IMR-90 (cell line): ENCODE results near the gene GALM.

Experiments
- CEBPB ChIP-seq: IDR thresholded peaks from 2 replicates; pipeline ENCODE4 v1.6.1; 2012; ENCODE audit warnings: low read depth, low read length, improper control_type of control experiment
- CHD1 ChIP-seq: IDR thresholded peaks from 2 replicates; pipeline ENCODE4 v1.6.1; 2012; ENCODE audit warnings: low read depth, low read length, improper control_type of control experiment
- MAFK ChIP-seq: IDR thresholded peaks from 2 replicates; pipeline ENCODE4 v1.6.1; 2012; ENCODE audit warnings: low read depth, low read length, improper control_type of control experiment
- MAZ ChIP-seq: IDR thresholded peaks from 2 replicates; pipeline ENCODE4 v1.6.1; 2012; ENCODE audit warnings: low read depth, mild to moderate bottlenecking, low read length, improper control_type of control experiment, moderate library complexity, borderline replicate concordance
- MXI1 ChIP-seq: IDR thresholded peaks from 2 replicates; pipeline ENCODE4 v1.6.1; 2012; ENCODE audit warnings: low read depth, mild to moderate bottlenecking, low read length, moderate library complexity, borderline replicate concordance
- POLR2A ChIP-seq: IDR thresholded peaks from 2 replicates; pipeline ENCODE4 v1.6.1; 2012; ENCODE audit warnings: mild to moderate bottlenecking, low read depth, low read length
- RAD21 ChIP-seq: IDR thresholded peaks from 2 replicates; pipeline ENCODE4 v1.6.1; 2012; ENCODE audit warnings: low read length, improper control_type of control experiment
- RCOR1 ChIP-seq: IDR thresholded peaks from 2 replicates; pipeline ENCODE4 v1.6.1; 2012; ENCODE audit warnings: mild to moderate bottlenecking, low read length, improper control_type of control experiment; ENCODE audit not compliant: insufficient replicate concordance
- RFX5 ChIP-seq: IDR thresholded peaks from 2 replicates; pipeline ENCODE4 v1.8.0; 2012; ENCODE audit warnings: low read depth, mild to moderate bottlenecking, low read length, moderate library complexity
- TF ChIP-seq, protein P1 (sequence below): conservative IDR thresholded peaks from 2 replicates; pipeline ENCODE4 v1.5.1; 2012; ENCODE audit warnings: mild to moderate bottlenecking, low read depth, low read length, improper control_type of control experiment
- TF ChIP-seq, protein P2 (sequence below): fragments of 150-350 bp; IDR thresholded peaks from 2 replicates; pipeline ENCODE4 v1.6.1; 2017; ENCODE audit warnings: mild to moderate bottlenecking, antibody characterized with exemption, low read length, low read depth

DNA sequence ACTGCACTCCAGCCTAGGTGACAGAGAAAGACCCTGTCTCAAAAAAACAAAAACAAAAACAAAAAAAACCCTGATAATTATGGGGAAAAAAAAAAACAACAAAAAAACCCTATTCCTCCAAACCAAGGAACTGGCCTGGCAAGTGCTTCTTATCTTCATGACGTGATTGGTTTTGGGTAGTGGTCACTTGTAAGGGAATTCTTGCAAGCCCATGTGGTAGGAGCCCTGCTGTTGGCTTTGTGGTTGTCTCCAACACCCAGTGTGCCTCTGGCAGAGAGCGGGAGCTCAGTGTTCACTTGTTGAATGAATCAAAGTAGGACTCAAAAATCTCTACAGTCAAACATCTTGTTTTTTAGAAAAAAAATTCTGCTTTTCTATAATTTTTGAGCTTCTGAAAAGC lies 6.0 kb downstream of the GALM start:
- TF ChIP-seq, protein P1, sequence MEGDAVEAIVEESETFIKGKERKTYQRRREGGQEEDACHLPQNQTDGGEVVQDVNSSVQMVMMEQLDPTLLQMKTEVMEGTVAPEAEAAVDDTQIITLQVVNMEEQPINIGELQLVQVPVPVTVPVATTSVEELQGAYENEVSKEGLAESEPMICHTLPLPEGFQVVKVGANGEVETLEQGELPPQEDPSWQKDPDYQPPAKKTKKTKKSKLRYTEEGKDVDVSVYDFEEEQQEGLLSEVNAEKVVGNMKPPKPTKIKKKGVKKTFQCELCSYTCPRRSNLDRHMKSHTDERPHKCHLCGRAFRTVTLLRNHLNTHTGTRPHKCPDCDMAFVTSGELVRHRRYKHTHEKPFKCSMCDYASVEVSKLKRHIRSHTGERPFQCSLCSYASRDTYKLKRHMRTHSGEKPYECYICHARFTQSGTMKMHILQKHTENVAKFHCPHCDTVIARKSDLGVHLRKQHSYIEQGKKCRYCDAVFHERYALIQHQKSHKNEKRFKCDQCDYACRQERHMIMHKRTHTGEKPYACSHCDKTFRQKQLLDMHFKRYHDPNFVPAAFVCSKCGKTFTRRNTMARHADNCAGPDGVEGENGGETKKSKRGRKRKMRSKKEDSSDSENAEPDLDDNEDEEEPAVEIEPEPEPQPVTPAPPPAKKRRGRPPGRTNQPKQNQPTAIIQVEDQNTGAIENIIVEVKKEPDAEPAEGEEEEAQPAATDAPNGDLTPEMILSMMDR, result no peak
- TF ChIP-seq POLR2A (no peak), CHD1 (no peak), RFX5 (no peak), MAZ (no peak), MXI1 (no peak), MAFK (no peak), RCOR1 (no peak), CEBPB (no peak), RAD21 (no peak)
- TF ChIP-seq, protein P2, sequence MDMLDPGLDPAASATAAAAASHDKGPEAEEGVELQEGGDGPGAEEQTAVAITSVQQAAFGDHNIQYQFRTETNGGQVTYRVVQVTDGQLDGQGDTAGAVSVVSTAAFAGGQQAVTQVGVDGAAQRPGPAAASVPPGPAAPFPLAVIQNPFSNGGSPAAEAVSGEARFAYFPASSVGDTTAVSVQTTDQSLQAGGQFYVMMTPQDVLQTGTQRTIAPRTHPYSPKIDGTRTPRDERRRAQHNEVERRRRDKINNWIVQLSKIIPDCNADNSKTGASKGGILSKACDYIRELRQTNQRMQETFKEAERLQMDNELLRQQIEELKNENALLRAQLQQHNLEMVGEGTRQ, result no peak
